Neural progenitor cell (in vitro differentiated cells): Measurements from ENCODE around the gene RNF213. TPM values are rescaled to one million over a fixed set of nuclear protein-coding genes. Genes with fewer than 3 reads are reported as not detected.

Experiments used
- DNase-seq: peaks from one replicate; pipeline ENCODE4 v3.0.0-alpha.2; 2016; ENCODE audit warnings: low spot score
- H2AFZ ChIP-seq: fragments of 200-600 bp; sonication (generic); replicated peaks from 2 replicates; pipeline ENCODE4 v1.6.1; 2016; ENCODE audit warnings: antibody characterized with exemption
- H3F3A ChIP-seq: fragments of 200-600 bp; sonication (generic); 2 replicates; pipeline ENCODE4 v1.6.1; 2016; ENCODE audit warnings: antibody characterized with exemption, low read depth
- H3K27ac ChIP-seq: fragments of 200-600 bp; sonication (generic); 2 replicates; pipeline ENCODE4 v1.5.1; 2016; ENCODE audit warnings: mild to moderate bottlenecking
- H3K27me3 ChIP-seq: fragments of 200-600 bp; sonication (generic); 2 replicates; pipeline ENCODE4 v1.6.1; 2016; ENCODE audit warnings: mild to moderate bottlenecking, moderate library complexity
- H3K36me3 ChIP-seq: fragments of 200-600 bp; sonication (generic); 2 replicates; pipeline ENCODE4 v1.5.1; 2016
- H3K4me1 ChIP-seq: fragments of 200-600 bp; sonication (generic); 2 replicates; pipeline ENCODE4 v1.6.1; 2016; ENCODE audit warnings: mixed run types
- H3K4me2 ChIP-seq: fragments of 200-600 bp; sonication (generic); 2 replicates; pipeline ENCODE4 v1.6.1; 2016
- H3K4me3 ChIP-seq: fragments of 200-600 bp; sonication (generic); 2 replicates; pipeline ENCODE4 v1.5.1; 2016
- H3K79me2 ChIP-seq: fragments of 200-600 bp; sonication (generic); 2 replicates; pipeline ENCODE4 v1.6.1; 2016; ENCODE audit warnings: low read depth
- H3K9ac ChIP-seq: fragments of 200-600 bp; sonication (generic); 2 replicates; pipeline ENCODE4 v1.6.1; 2016
- H3K9me3 ChIP-seq: fragments of 200-600 bp; sonication (generic); 2 replicates; pipeline ENCODE4 v1.5.1; 2016; ENCODE audit warnings: low read depth
- H4K20me1 ChIP-seq: fragments of 200-600 bp; sonication (generic); 2 replicates; pipeline ENCODE4 v1.6.1; 2016; ENCODE audit warnings: low read depth
- H3K27ac Mint-ChIP-seq: 3 replicates; pipeline ENCODE4 v1.8.0; 2021; ENCODE audit warnings: mixed read lengths
- H3K27me3 Mint-ChIP-seq: 2 replicates; pipeline ENCODE4 v1.8.0; 2022; ENCODE audit warnings: low read depth, mild to moderate bottlenecking, inconsistent platforms, moderate library complexity, mixed read lengths; ENCODE audit not compliant: insufficient read depth
- H3K36me3 Mint-ChIP-seq: 3 replicates; pipeline ENCODE4 v1.8.0; 2021; ENCODE audit warnings: mixed read lengths
- H3K4me1 Mint-ChIP-seq: 3 replicates; pipeline ENCODE4 v1.8.0; 2021; ENCODE audit warnings: mixed read lengths
- H3K4me3 Mint-ChIP-seq: 3 replicates; pipeline ENCODE4 v1.8.0; 2021; ENCODE audit warnings: mild to moderate bottlenecking, moderate library complexity, mixed read lengths
- H3K9me3 Mint-ChIP-seq: 3 replicates; pipeline ENCODE4 v1.8.0; 2020; ENCODE audit warnings: mixed read lengths
- EZH2 ChIP-seq: fragments of 200-600 bp; sonication (generic); IDR thresholded peaks from 2 replicates; pipeline ENCODE4 v1.6.1; 2017; ENCODE audit warnings: antibody characterized with exemption, mild to moderate bottlenecking, moderate library complexity
- EZH2phosphoT487 ChIP-seq: fragments of 200-600 bp; sonication (generic); IDR thresholded peaks from 2 replicates; pipeline ENCODE4 v1.6.1; 2017; ENCODE audit warnings: antibody characterized with exemption
- total RNA-seq: library from RNA; depleted of rRNA; stranded (reverse); fragments of >200 nt; gene quantifications from 2 replicates; pipeline ENCODE4 v1.2.3, GENCODE V29; 2015; ENCODE audit warnings: low replicate concordance
- TF ChIP-seq, protein P1 (sequence below): fragments of 200-600 bp; sonication (generic); IDR thresholded peaks from 2 replicates; pipeline ENCODE4 v1.5.1; 2017; ENCODE audit warnings: antibody characterized with exemption, mild to moderate bottlenecking

RNF213 gene
- total RNA-seq, 1 donor from 2014 or later, result 19.8 TPM

DNA sequence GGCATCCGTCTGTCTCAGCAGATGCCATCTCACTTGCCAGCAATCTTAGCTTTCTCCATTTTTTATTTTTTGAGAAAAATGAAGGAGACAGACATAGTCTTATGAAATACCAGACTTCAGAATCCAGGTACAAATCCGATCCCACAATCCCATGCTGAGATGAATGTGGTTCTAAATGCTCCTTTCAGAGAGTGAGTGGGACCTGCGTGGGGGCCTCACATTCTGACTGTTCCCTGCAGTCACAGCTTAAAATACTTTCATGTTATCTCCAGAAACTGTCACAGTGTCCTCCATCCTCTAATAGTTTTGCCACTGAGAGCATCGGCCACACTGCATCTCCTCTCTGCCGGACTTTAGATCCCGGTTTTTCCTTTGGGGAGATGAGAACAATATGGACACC, 119.4 kb downstream of the RNF213 start:
- Mint-ChIP-seq H3K27ac (no peak overlapping the region), H3K27me3 (no peaks in the 10 kb centered on the region), H3K9me3 (no peaks in the 10 kb centered on the region), H3K4me1 (peaks cover 8% of the 10 kb centered on the region), H3K4me3 (no peak overlapping the region), H3K36me3 (peaks cover 23% of the 10 kb centered on the region)
- no peaks in the 10 kb centered on the region for H3K4me1 ChIP-seq
- TF ChIP-seq EZH2, result no peak
- TF ChIP-seq, protein P1, sequence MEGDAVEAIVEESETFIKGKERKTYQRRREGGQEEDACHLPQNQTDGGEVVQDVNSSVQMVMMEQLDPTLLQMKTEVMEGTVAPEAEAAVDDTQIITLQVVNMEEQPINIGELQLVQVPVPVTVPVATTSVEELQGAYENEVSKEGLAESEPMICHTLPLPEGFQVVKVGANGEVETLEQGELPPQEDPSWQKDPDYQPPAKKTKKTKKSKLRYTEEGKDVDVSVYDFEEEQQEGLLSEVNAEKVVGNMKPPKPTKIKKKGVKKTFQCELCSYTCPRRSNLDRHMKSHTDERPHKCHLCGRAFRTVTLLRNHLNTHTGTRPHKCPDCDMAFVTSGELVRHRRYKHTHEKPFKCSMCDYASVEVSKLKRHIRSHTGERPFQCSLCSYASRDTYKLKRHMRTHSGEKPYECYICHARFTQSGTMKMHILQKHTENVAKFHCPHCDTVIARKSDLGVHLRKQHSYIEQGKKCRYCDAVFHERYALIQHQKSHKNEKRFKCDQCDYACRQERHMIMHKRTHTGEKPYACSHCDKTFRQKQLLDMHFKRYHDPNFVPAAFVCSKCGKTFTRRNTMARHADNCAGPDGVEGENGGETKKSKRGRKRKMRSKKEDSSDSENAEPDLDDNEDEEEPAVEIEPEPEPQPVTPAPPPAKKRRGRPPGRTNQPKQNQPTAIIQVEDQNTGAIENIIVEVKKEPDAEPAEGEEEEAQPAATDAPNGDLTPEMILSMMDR, result no peak
- no peak for TF ChIP-seq EZH2phosphoT487
- no peaks in the 10 kb centered on the region for H3K27me3 ChIP-seq
- H3K36me3 ChIP-seq, result no peaks in the 10 kb centered on the region
- no peak for DNase-seq
- no peaks in the 10 kb centered on the region for H4K20me1 ChIP-seq
- H3K4me3 ChIP-seq, result no peak overlapping the region
- H3K27ac ChIP-seq, result no peak overlapping the region
- no peaks in the 10 kb centered on the region for H3K79me2 ChIP-seq
- no peak overlapping the region for H3K4me2 ChIP-seq
- no peaks in the 10 kb centered on the region for H3F3A ChIP-seq
- no peaks in the 10 kb centered on the region for H3K9me3 ChIP-seq
- peak overlapping the region; percentile 42 for H3K9ac ChIP-seq
- no peak overlapping the region for H2AFZ ChIP-seq

DNA sequence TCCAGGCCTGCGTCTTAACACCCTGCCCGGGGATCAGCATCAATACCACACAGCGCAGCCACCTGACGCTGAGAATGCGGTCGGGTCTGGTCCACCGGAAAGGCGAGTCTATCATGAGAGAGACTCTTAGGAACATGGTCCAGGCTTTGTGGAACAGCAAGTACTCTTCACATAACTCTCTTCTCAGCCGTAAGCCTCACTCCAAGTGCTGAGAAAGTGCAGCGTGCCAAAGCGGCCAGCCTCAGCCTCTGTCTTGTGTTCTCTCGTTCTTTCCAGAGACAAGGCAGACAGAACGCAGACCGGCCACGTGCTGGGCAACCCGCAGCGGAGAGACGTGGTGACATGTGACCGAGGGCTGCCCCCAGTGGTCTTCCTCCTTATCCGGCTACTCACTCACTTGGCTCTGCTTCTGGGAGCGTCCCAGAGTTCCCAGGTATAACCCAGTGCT, 119.9 kb downstream of the RNF213 start:
- H3K4me3 Mint-ChIP-seq, result no peak overlapping the region

DNA sequence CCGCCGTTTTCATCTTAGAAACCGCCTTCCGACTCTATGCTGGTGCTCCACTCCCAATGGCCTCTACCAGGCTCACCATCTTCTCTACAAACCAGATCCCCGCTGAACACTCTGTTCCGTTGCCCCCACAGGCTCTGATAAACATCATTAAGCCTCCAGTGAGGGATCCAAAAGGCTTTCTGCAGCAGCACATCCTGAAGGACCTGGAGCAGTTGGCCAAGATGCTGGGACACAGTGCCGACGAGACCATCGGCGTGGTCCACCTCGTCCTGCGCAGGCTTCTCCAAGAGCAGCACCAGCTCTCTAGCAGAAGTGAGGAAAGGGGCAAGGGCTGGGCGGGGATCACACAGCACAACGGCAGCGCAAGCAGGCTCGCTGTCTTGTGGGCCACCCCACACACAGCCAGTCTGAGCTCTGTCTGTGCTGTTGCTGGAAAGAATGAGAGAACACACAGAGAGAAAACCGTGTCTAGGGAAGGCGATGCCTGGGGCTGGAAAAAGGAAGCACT, 120.8 kb downstream of the RNF213 start:
- H3K9me3 Mint-ChIP-seq, result no peaks in the 10 kb centered on the region
- Histone ChIP-seq H3K36me3 (no peaks in the 10 kb centered on the region), H3K9me3 (no peaks in the 10 kb centered on the region), H3K27me3 (no peaks in the 10 kb centered on the region), H3K9ac (no peak overlapping the region), H3K27ac (no peak overlapping the region), H3K79me2 (no peaks in the 10 kb centered on the region), H3F3A (no peaks in the 10 kb centered on the region), H3K4me3 (no peak overlapping the region), H3K4me2 (no peak overlapping the region), H2AFZ (no peak overlapping the region), H3K4me1 (no peaks in the 10 kb centered on the region), H4K20me1 (no peaks in the 10 kb centered on the region)
- peaks cover 19% of the 10 kb centered on the region for H3K36me3 Mint-ChIP-seq
- H3K4me1 Mint-ChIP-seq, result peaks cover 8% of the 10 kb centered on the region
- H3K27ac Mint-ChIP-seq, result no peak overlapping the region
- TF ChIP-seq EZH2 (no peak), EZH2phosphoT487 (no peak)
- TF ChIP-seq, protein P1, result no peak
- H3K4me3 Mint-ChIP-seq, result no peak overlapping the region
- no peak for DNase-seq
- no peaks in the 10 kb centered on the region for H3K27me3 Mint-ChIP-seq

More for the DNA sequence above, 119.9 kb downstream of the RNF213 start:
- no peak overlapping the region for H3K4me2 ChIP-seq
- H3F3A ChIP-seq, result no peaks in the 10 kb centered on the region
- H3K27ac ChIP-seq, result no peak overlapping the region
- H3K27ac Mint-ChIP-seq, result no peak overlapping the region
- no peak overlapping the region for H3K4me3 ChIP-seq
- no peak overlapping the region for H2AFZ ChIP-seq
- H3K9ac ChIP-seq, result no peak overlapping the region
- peaks cover 23% of the 10 kb centered on the region for H3K36me3 Mint-ChIP-seq
- no peak for TF ChIP-seq EZH2phosphoT487
- no peak for TF ChIP-seq EZH2
- TF ChIP-seq, protein P1, result no peak
- H3K4me1 Mint-ChIP-seq, result peaks cover 8% of the 10 kb centered on the region
- no peaks in the 10 kb centered on the region for H4K20me1 ChIP-seq
- H3K27me3 ChIP-seq, result no peaks in the 10 kb centered on the region
- no peaks in the 10 kb centered on the region for H3K9me3 Mint-ChIP-seq
- no peak for DNase-seq
- no peaks in the 10 kb centered on the region for H3K36me3 ChIP-seq
- no peaks in the 10 kb centered on the region for H3K79me2 ChIP-seq
- H3K9me3 ChIP-seq, result no peaks in the 10 kb centered on the region
- no peaks in the 10 kb centered on the region for H3K27me3 Mint-ChIP-seq
- H3K4me1 ChIP-seq, result no peaks in the 10 kb centered on the region
